ENCODE measurements around the gene MTRF1L.

MTRF1L gene

GRCh38 chr6:153002613-153003365 is at the start of gene MTRF1L:
Gene MTRF1L, minus strand, starts transcription at chr6:153002709. Its CDS starts 24 bp downstream, at chr6:153002685.
- DNase-seq, result peak; percentile 30

DNA sequence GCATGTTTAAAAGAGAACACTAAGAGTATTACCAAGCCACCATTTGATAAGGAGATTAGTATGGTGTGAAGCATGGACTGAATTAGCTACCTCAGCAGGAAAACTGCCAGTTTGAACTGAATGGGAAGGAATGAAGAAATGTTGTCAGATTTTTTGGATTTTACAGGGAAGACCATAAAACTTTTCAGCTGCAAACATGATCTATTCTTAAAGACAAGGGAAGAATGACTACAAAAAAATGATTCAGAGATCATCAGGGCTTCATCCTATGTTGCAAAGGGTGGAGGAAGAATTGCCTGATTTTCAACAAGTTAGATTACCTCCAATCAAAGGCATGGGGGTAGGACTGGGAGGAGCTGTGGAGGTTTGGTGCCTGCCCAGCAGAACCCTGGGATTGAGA is 49.3 kb upstream of the MTRF1L start:
- DNase-seq, result no peak

DNA sequence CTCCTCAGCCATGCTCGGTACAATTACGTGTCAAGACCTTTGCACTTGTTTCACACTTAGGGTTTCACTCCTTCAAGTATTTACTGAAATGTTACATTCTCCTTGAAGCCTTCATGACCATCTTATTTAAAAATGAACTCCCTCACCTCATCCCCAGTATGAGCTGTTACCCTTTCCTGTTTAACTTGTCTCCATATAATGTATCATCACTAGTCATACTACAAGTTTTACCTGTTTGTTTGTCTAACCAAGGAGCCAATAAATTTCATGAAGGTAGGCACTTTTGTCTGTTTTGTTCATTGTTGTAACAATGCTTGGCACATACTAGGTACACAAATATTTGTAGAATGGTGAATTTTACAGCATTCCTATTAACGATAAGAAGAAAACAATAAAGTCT is 46.1 kb upstream of the MTRF1L start:
- DNase-seq, result no peak

DNA sequence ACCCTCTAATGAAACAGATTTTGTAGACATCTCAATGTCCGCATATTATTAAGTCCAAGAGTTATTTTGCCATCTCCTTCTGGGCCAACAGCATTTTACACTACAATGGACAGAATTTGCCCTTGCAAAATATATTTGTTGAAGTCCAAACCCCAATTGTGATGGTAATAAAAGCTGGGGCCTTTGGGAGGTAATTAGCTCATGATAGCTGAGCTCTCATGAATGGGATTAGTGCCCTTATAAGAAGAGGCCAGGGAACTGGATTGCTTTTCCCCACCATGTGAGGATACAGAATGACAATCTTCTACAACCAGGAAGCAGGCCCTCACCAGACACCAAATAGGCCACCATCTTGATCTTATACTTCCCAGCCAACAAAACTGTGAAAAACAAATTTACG is 44.9 kb upstream of the MTRF1L start:
- no peak for DNase-seq

- DNase-seq, result no peak
These were observed 42.8 kb upstream of the MTRF1L start for GRCh38 chr6:153045271-153045670.

GRCh38 chr6:153044295-153044694 is 41.8 kb upstream of the MTRF1L start:
- DNase-seq, result no peak

DNA sequence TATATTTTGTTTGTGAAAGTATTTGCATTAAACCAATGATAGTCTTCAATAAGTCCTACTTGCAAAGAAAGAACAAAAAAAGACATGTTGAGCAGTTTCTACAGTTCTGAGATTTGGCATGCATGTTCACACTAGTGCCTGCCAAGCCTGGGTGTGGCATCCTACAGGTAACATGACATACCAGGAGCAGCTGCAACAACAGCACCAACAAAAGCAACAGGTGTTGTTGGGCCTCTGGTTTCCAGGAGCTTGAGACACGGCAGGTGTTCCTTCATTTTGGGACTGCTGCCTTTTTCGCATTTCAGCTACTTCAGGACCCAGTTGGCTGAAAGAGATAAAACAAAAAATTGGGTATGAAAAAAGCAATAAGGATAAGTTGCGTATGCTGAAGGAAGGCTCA is 41.2 kb upstream of the MTRF1L start:
- DNase-seq, result no peak

DNA sequence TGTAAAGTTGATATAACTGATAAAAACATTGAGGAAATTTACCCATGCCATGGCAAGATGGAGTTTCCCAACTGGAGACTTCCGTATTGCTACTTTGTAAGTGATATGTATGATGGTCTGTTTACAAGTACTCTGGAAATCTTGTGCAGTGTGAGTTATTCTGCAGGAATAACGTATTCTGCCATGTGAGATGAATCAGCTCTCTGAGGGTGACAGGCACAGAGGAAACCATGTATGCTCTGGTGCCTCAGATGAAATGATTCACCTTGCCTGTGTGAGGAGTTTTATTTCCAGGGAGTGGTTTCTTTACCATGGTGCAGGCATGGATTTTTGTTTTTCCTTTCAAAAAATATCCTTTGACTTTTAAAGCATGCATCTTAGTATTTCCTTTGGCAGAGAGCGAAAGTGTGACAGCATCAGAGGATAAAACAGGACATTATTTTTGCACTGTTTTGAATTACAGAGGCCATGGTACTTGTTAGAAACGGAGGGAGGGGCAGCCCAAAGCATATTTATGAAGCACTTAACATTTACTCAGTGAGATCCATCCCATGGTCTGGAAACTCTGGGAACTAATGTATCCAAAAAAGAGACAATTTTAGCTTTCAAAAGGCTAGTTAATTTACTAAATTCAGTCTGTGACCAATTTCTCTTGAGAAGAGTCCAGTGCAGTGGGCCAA is 36.0 kb upstream of the MTRF1L start:
- no peak for DNase-seq

GRCh38 chr6:153034139-153034538 is 31.6 kb upstream of the MTRF1L start:
- no peak for DNase-seq

DNA sequence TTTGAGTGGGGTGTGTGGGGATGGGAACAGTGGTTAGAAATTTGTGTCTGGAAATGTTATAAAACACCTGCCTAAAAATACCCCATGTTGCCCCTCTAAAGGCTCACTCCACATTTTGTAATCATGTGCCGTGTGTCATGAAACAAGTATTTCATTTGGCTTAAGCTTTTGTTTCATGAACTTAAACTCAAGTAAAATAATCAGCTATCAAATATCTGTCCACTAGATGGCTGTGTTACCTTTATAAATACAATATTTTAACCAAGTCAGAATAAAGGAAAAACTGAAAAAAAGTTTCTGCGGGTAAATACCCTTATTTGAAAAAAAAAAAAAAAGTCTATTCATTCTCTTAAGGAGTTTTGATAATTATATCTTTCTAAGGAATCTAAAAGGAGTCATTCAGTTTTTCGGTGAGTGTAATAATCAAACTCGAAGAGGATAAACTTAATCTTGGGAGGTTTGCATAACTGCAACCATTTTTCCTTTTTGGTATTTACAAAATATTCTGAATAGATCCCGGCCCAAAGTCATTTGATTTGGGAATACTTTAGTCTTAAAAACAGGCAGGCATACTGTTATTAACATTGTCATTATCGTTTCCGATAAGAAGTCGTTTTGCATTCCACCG is 29.9 kb upstream of the MTRF1L start:
- DNase-seq, result no peak

- DNase-seq, result no peak
These were observed 28.9 kb upstream of the MTRF1L start for GRCh38 chr6:153031335-153031955.

DNA sequence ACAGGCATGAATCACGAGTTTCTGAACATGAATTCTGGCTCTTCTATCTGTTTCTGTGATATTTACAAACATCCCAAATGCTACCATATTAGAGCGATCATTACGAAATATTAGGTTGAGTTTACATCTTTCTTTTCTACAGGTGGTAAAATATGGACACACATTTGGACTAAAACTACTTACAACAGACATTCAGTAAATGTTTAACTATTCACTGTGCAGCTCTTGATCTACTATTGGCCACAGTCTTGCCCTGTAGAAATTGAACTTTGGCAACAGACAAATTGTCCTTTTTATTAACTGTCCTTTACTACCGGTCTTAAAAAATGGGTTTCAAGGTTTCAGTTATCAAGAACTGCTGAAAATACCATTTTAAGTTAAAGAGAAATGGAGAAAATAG is 26.5 kb upstream of the MTRF1L start:
- DNase-seq, result no peak

- DNase-seq, result no peak
These were observed 25.8 kb upstream of the MTRF1L start for GRCh38 chr6:153028286-153028685.

DNA sequence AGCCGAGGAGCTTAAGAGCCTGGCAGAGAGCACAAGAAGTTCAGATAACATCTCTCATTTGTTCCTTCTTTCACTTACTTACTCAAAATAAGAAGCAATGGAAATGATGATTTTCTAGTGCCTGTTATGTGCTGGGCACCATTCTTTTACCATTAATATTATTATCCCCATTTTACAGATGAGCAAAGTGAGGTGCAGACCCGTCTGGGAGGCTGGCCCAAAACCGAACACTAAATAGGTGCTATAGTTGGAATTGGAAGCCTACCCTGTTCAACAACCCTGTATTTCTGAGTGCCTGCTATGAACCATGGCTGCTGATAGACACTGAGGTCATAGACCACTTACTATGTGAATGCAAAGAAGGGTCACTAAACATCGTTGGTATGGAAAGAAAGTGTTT is 25.0 kb upstream of the MTRF1L start:
- DNase-seq, result no peak

GRCh38 chr6:153024709-153025017 is 22.2 kb upstream of the MTRF1L start:
- no peak for DNase-seq

GRCh38 chr6:153023977-153024708 is 21.6 kb upstream of the MTRF1L start:
- no peak for DNase-seq

GRCh38 chr6:153018355-153018754 is 15.8 kb upstream of the MTRF1L start:
- DNase-seq, result no peak

DNA sequence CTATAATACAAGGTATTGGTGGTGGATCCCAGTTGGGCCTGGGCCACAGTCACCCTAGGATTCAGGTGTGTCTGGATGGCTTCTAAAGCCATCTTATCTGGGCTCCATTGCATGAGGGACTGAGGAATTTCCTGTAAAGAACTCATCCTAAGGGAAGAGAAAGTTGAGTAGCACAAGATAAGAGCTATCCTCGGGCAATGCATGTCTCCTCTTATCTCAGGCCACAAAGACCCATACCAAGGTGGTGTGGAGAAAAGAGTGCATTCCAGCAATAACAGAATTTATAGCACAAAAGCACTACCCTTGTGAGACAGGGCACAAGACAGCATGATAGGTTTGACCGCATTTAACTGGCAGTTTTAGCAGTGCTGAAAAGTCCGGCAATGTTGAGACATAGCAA is 14.3 kb upstream of the MTRF1L start:
- DNase-seq, result no peak

GRCh38 chr6:153015094-153015640 is 12.7 kb upstream of the MTRF1L start:
- no peak for DNase-seq

- DNase-seq, result no peak
These were observed 10.9 kb upstream of the MTRF1L start for GRCh38 chr6:153013438-153013837.

GRCh38 chr6:153012856-153013255 is 10.3 kb upstream of the MTRF1L start:
- DNase-seq, result no peak

DNA sequence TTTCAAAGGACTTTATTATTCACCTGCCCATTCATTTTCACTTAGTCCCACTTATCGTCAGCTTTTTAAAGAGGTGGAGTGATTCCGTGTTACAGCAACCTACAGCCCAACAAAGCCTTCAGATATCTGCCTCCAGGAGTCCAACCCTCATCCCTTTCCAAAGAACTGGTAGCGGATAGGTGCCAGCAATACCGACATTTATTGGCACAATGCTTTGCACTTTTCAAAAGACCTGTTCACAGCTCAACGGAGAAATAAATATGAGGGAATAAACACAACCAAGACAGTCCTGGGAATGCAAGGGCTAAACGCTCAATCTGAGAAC is 819 bp upstream of the MTRF1L start:
- no peak for DNase-seq
